Activated naive CD4-positive, alpha-beta T cell treated with anti-CD3 and anti-CD28 coated beads for 36 hours (primary cell): ENCODE data around the gene MAP3K6. TPM values are rescaled to one million over a fixed set of nuclear protein-coding genes. Genes with fewer than 3 reads are reported as not detected.

Source experiments
- CTCF ChIA-PET: fragments of 350-600 bp; sonication (Branson Sonifier 250); formaldehyde crosslinking; loops from one replicate; lab custom pipeline; 2021; ENCODE audit warnings: antibody characterized with exemption; lab: Charles Lee
- DNase-seq: peaks from one replicate; pipeline ENCODE4 v3.0.0-alpha.2; 2020
- H3K27ac Mint-ChIP-seq: one replicate; pipeline ENCODE4 v1.8.0; 2021; ENCODE audit warnings: mild to moderate bottlenecking, mixed read lengths
- H3K27me3 Mint-ChIP-seq: one replicate; pipeline ENCODE4 v1.8.0; 2021; ENCODE audit warnings: low read depth, mixed read lengths
- H3K36me3 Mint-ChIP-seq: one replicate; pipeline ENCODE4 v1.8.0; 2021; ENCODE audit warnings: low read depth, mixed read lengths
- H3K4me1 Mint-ChIP-seq: one replicate; pipeline ENCODE4 v1.8.0; 2021; ENCODE audit warnings: low read depth, mixed read lengths
- H3K4me3 Mint-ChIP-seq: one replicate; pipeline ENCODE4 v1.8.0; 2021; ENCODE audit warnings: mild to moderate bottlenecking, moderate library complexity, mixed read lengths
- H3K9me3 Mint-ChIP-seq: one replicate; pipeline ENCODE4 v1.8.0; 2021; ENCODE audit warnings: mixed read lengths
- intact Hi-C: fragments of 100-400 bp; cut with micrococcal nuclease; formaldehyde crosslinking; loops from one replicate; pipeline ENCODE4 v1.15.1; 2023
- total RNA-seq, 2 experiments: library from RNA; stranded (reverse); gene quantifications; one replicate each; pipeline ENCODE4 v1.2.3, GENCODE V29; 2021

MAP3K6 gene
- total RNA-seq, 2 experiments from 2014 or later = 5.2 to 5.3 TPM

DNA sequence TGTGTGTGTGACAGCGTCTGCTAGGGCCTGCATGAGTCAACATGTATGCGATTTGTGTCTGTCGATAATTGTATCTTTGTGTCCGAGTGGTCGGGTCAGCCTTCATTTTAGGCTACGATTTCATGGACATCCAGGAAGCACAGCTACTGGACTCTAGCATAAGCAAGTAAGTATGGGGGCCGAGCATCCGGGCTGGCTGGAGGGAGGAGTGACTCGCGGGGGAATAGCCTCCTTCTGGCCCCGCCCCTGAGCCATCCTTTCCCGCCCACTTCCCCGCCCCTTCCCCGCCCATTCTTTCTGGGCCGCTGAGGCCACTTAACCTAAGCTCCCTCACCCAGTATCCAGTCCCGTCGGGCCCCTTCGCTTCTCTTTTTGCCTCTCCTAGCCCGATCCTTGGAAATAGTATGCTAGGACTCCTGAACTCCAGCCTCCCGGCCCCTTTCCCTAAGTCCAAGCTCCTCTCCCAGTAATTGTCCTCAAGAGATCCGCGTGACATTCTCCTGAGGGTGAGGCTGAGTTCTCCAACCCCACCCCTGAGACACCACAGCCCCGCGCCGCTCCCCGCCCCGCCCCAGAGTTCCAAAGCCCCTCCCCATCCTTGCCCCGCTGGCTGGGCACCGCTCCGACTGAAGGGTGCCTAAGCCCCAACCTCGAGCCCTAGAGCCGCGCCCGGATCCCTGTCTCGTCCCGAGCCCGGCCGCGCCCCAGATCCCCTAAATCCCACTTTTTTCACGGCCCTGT, 1.2 kb downstream of the MAP3K6 start:
- CTCF ChIA-PET = interaction anchor here (0.9 to 2.2 kb wide), 9 partner anchors 8 to 243 kb away, joined by 3 to 14 read pairs (median 3); partner anchors contain the start of gene CD164L2
- peak overlapping the region; percentile 34 for H3K27ac Mint-ChIP-seq
- peak; percentile 87 for DNase-seq
- no peaks in the 10 kb centered on the region for H3K36me3 Mint-ChIP-seq
- H3K4me3 Mint-ChIP-seq = peak overlapping the region; percentile 83
- no peaks in the 10 kb centered on the region for H3K27me3 Mint-ChIP-seq
- peaks cover 25% of the 10 kb centered on the region for H3K4me1 Mint-ChIP-seq
- intact Hi-C loops = loop anchor here (2.0 kb wide), 1 partner anchor 43 kb away; the partner anchor contains the start of gene TMEM222
- no peaks in the 10 kb centered on the region for H3K9me3 Mint-ChIP-seq

DNA sequence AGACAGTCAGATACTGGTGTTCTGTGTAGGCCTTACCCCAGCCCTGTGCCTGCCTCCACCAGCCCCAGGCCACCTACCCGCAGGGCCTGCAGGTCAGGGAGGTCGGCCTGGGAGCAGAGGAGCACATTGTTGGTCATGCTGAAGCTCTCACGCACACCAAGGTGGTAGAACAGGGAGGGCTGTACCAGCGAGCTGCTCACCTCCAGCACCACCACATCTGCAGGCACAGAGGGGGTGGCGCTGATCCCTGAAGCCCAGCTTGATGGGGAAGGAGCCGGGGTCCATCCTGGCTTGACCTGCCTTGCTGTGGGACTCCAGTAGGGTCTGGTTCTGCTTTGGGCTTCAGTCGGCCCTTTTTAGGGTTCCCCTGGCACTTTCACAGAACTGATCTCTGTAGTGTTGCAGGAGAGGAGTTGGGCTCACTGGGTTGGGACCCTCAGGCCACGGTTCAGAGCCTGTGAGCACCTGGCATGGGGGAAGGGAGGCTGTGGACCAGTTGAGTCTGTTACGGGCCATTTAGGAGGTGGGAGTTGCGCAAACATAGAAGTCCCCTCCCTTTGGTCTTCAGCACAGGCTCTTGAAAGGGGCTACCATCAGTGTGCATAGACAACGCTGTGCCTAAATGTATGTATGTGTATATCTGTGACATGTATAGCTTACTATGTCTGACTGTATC, 1.9 kb downstream of the MAP3K6 start:
- no peaks in the 10 kb centered on the region for H3K36me3 Mint-ChIP-seq

DNA sequence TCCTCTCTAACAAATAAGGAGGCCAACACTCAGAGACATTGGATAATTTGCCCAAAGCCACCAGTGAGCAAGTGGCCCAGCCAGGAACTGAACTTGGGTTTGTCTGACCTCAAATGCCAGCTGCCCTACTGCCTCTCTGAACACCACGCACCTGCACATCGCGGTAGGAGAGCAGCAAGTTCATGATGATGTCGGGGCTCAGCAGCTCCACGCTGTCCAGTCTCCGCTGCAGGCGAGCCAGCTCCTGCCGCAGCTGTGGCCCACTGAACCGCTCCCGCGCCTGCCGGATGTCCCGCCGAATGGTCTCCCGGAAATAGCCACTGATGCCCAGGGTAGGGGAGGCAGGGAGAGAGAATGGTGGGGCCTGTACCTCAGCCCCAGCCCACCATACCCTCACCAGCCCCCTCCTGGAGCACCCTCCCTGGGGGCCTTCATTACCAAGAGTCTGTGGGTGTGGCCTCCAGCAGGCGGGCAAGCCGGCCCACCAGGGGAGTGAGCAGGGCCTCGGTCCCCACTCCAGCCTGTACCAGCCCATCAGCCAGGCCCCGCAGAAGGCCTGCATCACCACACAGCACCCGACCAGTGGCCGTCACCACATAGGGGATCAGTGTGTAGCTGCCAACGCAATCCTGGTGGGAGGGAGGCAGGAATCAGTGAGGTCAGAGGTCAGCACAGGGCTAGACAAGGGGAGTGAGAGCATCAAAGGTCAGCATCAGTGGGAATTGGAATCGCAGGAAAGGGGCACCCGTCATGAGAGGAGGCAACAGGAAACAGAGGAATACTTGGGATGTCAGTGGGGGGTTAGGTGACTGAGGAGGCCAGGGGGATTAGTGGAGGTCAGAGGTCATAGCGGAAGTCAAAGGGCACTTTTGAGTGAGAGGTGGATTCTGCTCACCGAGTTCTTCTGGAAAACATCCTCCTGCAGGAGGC, 2.7 kb downstream of the MAP3K6 start:
- peaks cover 28% of the 10 kb centered on the region for H3K4me1 Mint-ChIP-seq
- H3K27ac Mint-ChIP-seq = no peak overlapping the region
- no peak overlapping the region for H3K4me3 Mint-ChIP-seq
- CTCF ChIA-PET = no interaction called here
- no peaks in the 10 kb centered on the region for H3K36me3 Mint-ChIP-seq
- H3K9me3 Mint-ChIP-seq = no peaks in the 10 kb centered on the region
- H3K27me3 Mint-ChIP-seq = no peaks in the 10 kb centered on the region
- no peak for DNase-seq
- intact Hi-C loops = no loop called here

More for the DNA sequence above, 1.9 kb downstream of the MAP3K6 start:
- peaks cover 27% of the 10 kb centered on the region for H3K4me1 Mint-ChIP-seq
- peak overlapping the region; percentile 83 for H3K4me3 Mint-ChIP-seq
- no peaks in the 10 kb centered on the region for H3K27me3 Mint-ChIP-seq
- no peaks in the 10 kb centered on the region for H3K9me3 Mint-ChIP-seq
- no peak overlapping the region for H3K27ac Mint-ChIP-seq
- CTCF ChIA-PET = interaction anchor here (0.9 to 2.2 kb wide), 4 partner anchors 8 to 32 kb away, joined by 3 to 14 read pairs (median 4); no protein-coding TSS in a partner anchor
- DNase-seq = no peak
- intact Hi-C loops = no loop called here

- Mint-ChIP-seq H3K4me1 (peaks cover 39% of the 10 kb centered on the region), H3K4me3 (no peak overlapping the region), H3K9me3 (no peaks in the 10 kb centered on the region), H3K27ac (no peak overlapping the region), H3K27me3 (no peaks in the 10 kb centered on the region), H3K36me3 (no peaks in the 10 kb centered on the region)
- intact Hi-C loops = no loop called here
- no peak for DNase-seq
- CTCF ChIA-PET = interaction anchor here (1.2 to 1.4 kb wide), 2 partner anchors 26 to 60 kb away, joined by 4 to 5 read pairs; no protein-coding TSS in a partner anchor
Measured at GRCh38 chr1:27361553-27361952, 5.2 kb downstream of the MAP3K6 start.

DNA sequence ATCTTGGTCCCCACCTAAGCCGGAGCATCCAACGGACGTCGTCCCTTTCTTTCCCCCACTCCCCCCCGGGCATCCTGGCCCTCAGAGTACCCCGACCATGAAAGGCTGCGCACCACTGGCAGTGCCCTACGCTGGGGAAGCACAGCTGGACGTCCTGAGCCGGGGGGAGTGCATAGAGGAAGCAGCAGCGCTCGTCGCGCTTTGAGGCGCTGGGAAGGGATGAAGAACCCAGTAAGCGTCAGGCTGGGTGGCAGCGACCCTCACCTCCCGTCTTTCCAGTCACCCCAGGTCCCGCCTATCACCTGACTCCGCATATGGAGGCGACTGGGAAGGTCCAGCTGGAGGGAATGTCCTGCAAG, 5.7 kb downstream of the MAP3K6 start:
- H3K4me1 Mint-ChIP-seq = peaks cover 45% of the 10 kb centered on the region
- no peaks in the 10 kb centered on the region for H3K27me3 Mint-ChIP-seq
- H3K27ac Mint-ChIP-seq = no peak overlapping the region
- intact Hi-C loops = no loop called here
- no peak for DNase-seq
- H3K36me3 Mint-ChIP-seq = no peaks in the 10 kb centered on the region
- CTCF ChIA-PET = interaction anchor here (1.4 kb wide), 1 partner anchor 59 kb away, joined by 4 read pairs; no protein-coding TSS in a partner anchor
- H3K4me3 Mint-ChIP-seq = no peak overlapping the region
- no peaks in the 10 kb centered on the region for H3K9me3 Mint-ChIP-seq

GRCh38 chr1:27360159-27361043, 6.4 kb downstream of the MAP3K6 start:
- no peaks in the 10 kb centered on the region for H3K27me3 Mint-ChIP-seq
- no peaks in the 10 kb centered on the region for H3K36me3 Mint-ChIP-seq
- no peaks in the 10 kb centered on the region for H3K9me3 Mint-ChIP-seq
- DNase-seq = peak; percentile 34
- peaks cover 49% of the 10 kb centered on the region for H3K4me1 Mint-ChIP-seq
- H3K4me3 Mint-ChIP-seq = peak overlapping the region; percentile 63
- no peak overlapping the region for H3K27ac Mint-ChIP-seq
- intact Hi-C loops = no loop called here
- CTCF ChIA-PET = interaction anchor here (0.9 to 5.2 kb wide), 4 partner anchors 15 to 35 kb away, joined by 3 to 38 read pairs (median 4); no protein-coding TSS in a partner anchor

GRCh38 chr1:27359822-27360158, 7.0 kb downstream of the MAP3K6 start:
- no peak overlapping the region for H3K27ac Mint-ChIP-seq

GRCh38 chr1:27358928-27359313, 7.8 kb downstream of the MAP3K6 start:
- Mint-ChIP-seq H3K36me3 (no peaks in the 10 kb centered on the region), H3K27ac (no peak overlapping the region), H3K4me1 (peaks cover 38% of the 10 kb centered on the region), H3K4me3 (no peak overlapping the region), H3K27me3 (no peaks in the 10 kb centered on the region), H3K9me3 (no peaks in the 10 kb centered on the region)
- intact Hi-C loops = no loop called here
- CTCF ChIA-PET = interaction anchor here (1.2 to 5.2 kb wide), 4 partner anchors 13 to 31 kb away, joined by 3 to 38 read pairs (median 11); no protein-coding TSS in a partner anchor
- no peak for DNase-seq

More at GRCh38 chr1:27359822-27360158, 7.0 kb downstream of the MAP3K6 start:
- intact Hi-C loops = no loop called here
- Mint-ChIP-seq H3K4me1 (peaks cover 45% of the 10 kb centered on the region), H3K27me3 (no peaks in the 10 kb centered on the region), H3K4me3 (peak overlapping the region; percentile 63), H3K36me3 (no peaks in the 10 kb centered on the region), H3K9me3 (no peaks in the 10 kb centered on the region)
- no peak for DNase-seq
- CTCF ChIA-PET = interaction anchor here (0.9 to 5.2 kb wide), 4 partner anchors 14 to 36 kb away, joined by 3 to 38 read pairs (median 4); no protein-coding TSS in a partner anchor

- Mint-ChIP-seq H3K36me3 (no peaks in the 10 kb centered on the region), H3K27ac (no peak overlapping the region), H3K9me3 (no peaks in the 10 kb centered on the region), H3K4me3 (no peak overlapping the region), H3K27me3 (no peaks in the 10 kb centered on the region), H3K4me1 (peaks cover 38% of the 10 kb centered on the region)
- CTCF ChIA-PET = interaction anchor here (0.7 to 5.2 kb wide), 28 partner anchors 8 to 440 kb away, joined by 3 to 38 read pairs (median 8); partner anchors contain the start of genes IFI6, MAP3K6 and SYTL1
- intact Hi-C loops = no loop called here
- DNase-seq = no peak
Measured at GRCh38 chr1:27358038-27358927, 8.5 kb downstream of the MAP3K6 start.

DNA sequence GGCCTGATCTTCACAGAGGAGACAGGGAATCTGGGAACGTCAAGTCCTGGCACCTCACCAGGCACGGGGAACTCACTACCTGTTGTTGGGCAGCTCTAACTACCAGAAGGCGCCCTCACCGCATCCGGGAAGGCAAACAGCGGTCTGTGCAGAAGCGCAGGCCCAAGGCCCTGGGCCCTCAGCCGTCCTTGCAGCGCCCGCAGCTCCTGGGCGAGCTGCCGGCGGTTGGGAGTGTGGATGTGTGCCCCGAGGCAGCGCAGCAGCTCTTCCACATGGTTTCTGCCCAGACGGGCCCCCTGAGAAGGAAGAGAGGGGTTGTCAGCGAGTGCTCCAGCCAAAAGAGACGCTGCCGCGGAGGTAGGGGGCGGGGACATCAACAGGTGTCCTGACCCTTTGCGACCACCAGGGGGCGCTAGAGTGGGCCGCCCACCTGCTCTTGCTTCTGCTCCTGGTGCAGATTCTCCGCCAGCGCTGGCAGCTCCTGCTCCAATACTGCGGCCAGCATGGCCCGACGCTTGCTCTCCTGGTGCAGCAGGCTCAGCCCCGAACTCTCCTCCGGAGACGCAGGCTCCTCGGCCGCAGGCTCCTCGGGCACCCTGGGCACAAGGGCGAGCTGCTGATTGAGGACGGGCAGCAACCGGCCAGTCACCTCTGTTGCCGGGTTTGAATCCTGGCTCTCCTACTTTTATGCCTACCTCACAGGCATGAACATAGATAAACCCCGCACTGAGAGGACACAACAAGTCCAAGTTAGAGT, 9.3 kb downstream of the MAP3K6 start:
- CTCF ChIA-PET = interaction anchor here (0.7 to 5.2 kb wide), 31 partner anchors 8 to 439 kb away, joined by 3 to 38 read pairs (median 6); partner anchors contain the start of genes IFI6, MAP3K6 and SYTL1
- intact Hi-C loops = loop anchor here (1.0 kb wide), 3 partner anchors 16 to 38 kb away; no protein-coding TSS in a partner anchor
- no peaks in the 10 kb centered on the region for H3K9me3 Mint-ChIP-seq
- H3K27me3 Mint-ChIP-seq = no peaks in the 10 kb centered on the region
- no peaks in the 10 kb centered on the region for H3K36me3 Mint-ChIP-seq
- DNase-seq = peak; percentile 86
- H3K4me1 Mint-ChIP-seq = peaks cover 38% of the 10 kb centered on the region
- H3K4me3 Mint-ChIP-seq = peak overlapping the region; percentile 70
- H3K27ac Mint-ChIP-seq = peak overlapping the region; percentile 78
